ENCODE data around the gene PSMB10. TPM values are rescaled to one million over a fixed set of nuclear protein-coding genes. Genes with fewer than 3 reads are reported as not detected.
"Not testable (repeated sequence)": the region's sequence is repeated elsewhere in the genome, so short reads cannot be mapped to it uniquely, and the experiment has no call there.

Gene PSMB10
- 12.1 TPM for polyA plus RNA-seq (2013, experiment 1 of 4)
- polyA plus RNA-seq (2013, experiment 2 of 4) = 10.9 TPM
- 10.1 TPM for polyA plus RNA-seq (2013, experiment 3 of 4)
- 9.5 TPM for polyA plus RNA-seq (2013, experiment 4 of 4)

- no peaks in the 10 kb centered on the region for H3K27me3 ChIP-seq (ENCODE audit: control insufficient read depth, insufficient read depth, low read length, poor library complexity, severe bottlenecking)
- H3K4me1 ChIP-seq (ENCODE audit: control insufficient read depth, insufficient read depth, low read length) = peaks cover 16% of the 10 kb centered on the region
- no peak within 1 kb of the TSS for H3K27ac ChIP-seq (ENCODE audit: insufficient read depth, low read depth, low read length, poor library complexity, severe bottlenecking)
- H3K9me3 ChIP-seq (ENCODE audit: control insufficient read depth, low read length) = no peaks in the 10 kb centered on the region
- WGBS, 2 experiments = 1% methylated on average over 54 of the region's 54 CpGs
- H3K36me3 ChIP-seq (ENCODE audit: control insufficient read depth, insufficient read depth, low read length) = no peaks in the 10 kb centered on the region
- peak within 1 kb of the TSS; percentile 96 for H3K4me3 ChIP-seq (ENCODE audit: insufficient read depth, low read depth, low read length)
Measured at GRCh38 chr16:67936124-67936879, at the start of gene PSMB10. PSMB10 (minus strand) TSS chr16:67936850; CDS start chr16:67936749, 101 bp downstream.

DNA sequence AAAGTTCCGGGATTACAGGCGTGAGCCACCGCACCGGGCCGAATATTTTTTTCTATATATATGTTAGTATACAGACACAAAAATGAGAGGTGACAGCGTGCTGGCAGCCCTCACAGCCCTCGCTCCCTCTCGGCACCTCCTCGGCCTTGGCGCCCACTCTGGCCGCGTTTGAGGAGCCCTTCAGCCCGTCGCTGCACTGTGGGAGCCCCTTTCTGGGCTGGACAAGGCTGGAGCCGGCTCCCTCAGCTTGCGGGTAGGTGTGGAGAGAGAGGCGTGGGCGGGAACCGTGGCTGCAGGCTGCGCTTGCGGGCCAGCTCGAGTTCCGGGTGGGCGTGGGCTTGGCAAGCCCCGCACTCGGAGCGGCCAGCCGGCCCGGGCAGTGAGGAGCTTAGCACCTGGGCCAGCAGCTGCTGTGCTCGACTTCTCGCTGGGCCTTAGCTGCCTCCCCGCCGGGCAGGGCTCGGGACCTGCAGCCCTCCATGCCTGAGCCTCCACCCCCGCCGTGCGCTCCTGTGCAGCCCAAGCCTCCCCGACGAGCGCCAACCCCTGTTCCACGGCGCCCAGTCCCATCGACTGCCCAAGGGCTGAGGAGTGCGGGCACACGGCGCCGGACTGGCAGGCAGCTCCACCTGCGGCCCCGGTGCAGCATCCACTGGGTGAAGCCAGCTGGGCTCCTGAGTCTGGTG, 45.5 kb upstream of the PSMB10 start:
- 95 to 96% methylated on average over 46 to 49 of the region's 49 CpGs for WGBS, 2 experiments
- no peak overlapping the region for H3K4me3 ChIP-seq (ENCODE audit: insufficient read depth, low read depth, low read length)
- no peaks in the 10 kb centered on the region for H3K36me3 ChIP-seq (ENCODE audit: control insufficient read depth, insufficient read depth, low read length)
- H3K27me3 ChIP-seq (ENCODE audit: control insufficient read depth, insufficient read depth, low read length, poor library complexity, severe bottlenecking) = no peaks in the 10 kb centered on the region
- H3K9me3 ChIP-seq (ENCODE audit: control insufficient read depth, low read length) = no peaks in the 10 kb centered on the region
- no peak overlapping the region for H3K27ac ChIP-seq (ENCODE audit: insufficient read depth, low read depth, low read length, poor library complexity, severe bottlenecking)
- no peaks in the 10 kb centered on the region for H3K4me1 ChIP-seq (ENCODE audit: control insufficient read depth, insufficient read depth, low read length)

GRCh38 chr16:67979955-67980678, 43.5 kb upstream of the PSMB10 start, which contains the start of gene DPEP3:
DPEP3 (minus strand) TSS chr16:67980499; CDS start chr16:67980380, 119 bp downstream.
- Histone ChIP-seq H3K9me3 (ENCODE audit: control insufficient read depth, low read length) (no peaks in the 10 kb centered on the region), H3K4me3 (ENCODE audit: insufficient read depth, low read depth, low read length) (no peak within 1 kb of the TSS), H3K27me3 (ENCODE audit: control insufficient read depth, insufficient read depth, low read length, poor library complexity, severe bottlenecking) (no peaks in the 10 kb centered on the region), H3K4me1 (ENCODE audit: control insufficient read depth, insufficient read depth, low read length) (no peaks in the 10 kb centered on the region), H3K27ac (ENCODE audit: insufficient read depth, low read depth, low read length, poor library complexity, severe bottlenecking) (no peak within 1 kb of the TSS), H3K36me3 (ENCODE audit: control insufficient read depth, insufficient read depth, low read length) (no peaks in the 10 kb centered on the region)
- 93 to 94% methylated on average over 62 of the region's 62 CpGs for WGBS, 2 experiments

DNA sequence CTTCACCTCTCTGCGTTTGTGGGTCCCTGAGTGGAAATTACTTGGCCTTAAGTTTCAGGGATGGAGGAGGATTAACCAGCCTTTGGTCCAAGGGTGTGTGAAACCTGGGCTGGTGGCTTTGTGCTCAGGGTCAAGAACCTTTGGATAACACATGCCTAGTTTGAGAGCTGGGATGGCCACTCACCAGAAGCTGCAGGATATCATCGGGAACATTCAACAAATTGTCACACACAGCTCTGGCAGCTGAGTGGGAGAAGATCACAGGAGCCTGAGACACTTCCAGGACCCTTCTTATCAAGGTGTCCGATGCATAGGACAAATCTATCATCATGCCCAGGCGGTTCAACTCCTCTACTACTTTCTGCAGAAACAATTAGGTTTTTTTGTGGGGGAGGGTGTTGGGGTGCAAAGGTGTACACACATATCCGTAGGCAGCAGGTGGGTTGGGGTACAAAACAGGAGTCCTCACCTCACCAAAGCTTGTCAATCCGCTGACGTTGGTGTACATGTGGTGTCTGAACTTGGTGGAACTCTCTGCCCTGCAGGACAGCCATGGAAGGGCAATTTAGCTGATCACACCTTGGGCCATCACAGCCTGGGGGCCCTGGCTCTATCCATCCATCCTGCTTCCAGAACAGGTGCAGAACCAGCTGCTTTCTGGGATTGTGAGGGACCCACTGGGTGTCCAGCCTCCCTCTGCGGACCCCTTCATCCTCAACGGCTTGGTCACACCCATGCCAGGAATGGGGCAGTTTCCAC, 41.0 kb upstream of the PSMB10 start:
- Histone ChIP-seq H3K9me3 (ENCODE audit: control insufficient read depth, low read length) (no peaks in the 10 kb centered on the region), H3K27me3 (ENCODE audit: control insufficient read depth, insufficient read depth, low read length, poor library complexity, severe bottlenecking) (no peaks in the 10 kb centered on the region), H3K27ac (ENCODE audit: insufficient read depth, low read depth, low read length, poor library complexity, severe bottlenecking) (no peak overlapping the region), H3K4me1 (ENCODE audit: control insufficient read depth, insufficient read depth, low read length) (no peaks in the 10 kb centered on the region), H3K4me3 (ENCODE audit: insufficient read depth, low read depth, low read length) (no peak overlapping the region), H3K36me3 (ENCODE audit: control insufficient read depth, insufficient read depth, low read length) (no peaks in the 10 kb centered on the region)
- WGBS, 2 experiments = 83 to 85% methylated on average over 9 of the region's 9 CpGs

- Histone ChIP-seq H3K27me3 (ENCODE audit: control insufficient read depth, insufficient read depth, low read length, poor library complexity, severe bottlenecking) (no peaks in the 10 kb centered on the region), H3K9me3 (ENCODE audit: control insufficient read depth, low read length) (no peaks in the 10 kb centered on the region), H3K4me1 (ENCODE audit: control insufficient read depth, insufficient read depth, low read length) (no peaks in the 10 kb centered on the region), H3K36me3 (ENCODE audit: control insufficient read depth, insufficient read depth, low read length) (no peaks in the 10 kb centered on the region), H3K27ac (ENCODE audit: insufficient read depth, low read depth, low read length, poor library complexity, severe bottlenecking) (no peak overlapping the region), H3K4me3 (ENCODE audit: insufficient read depth, low read depth, low read length) (no peak overlapping the region)
- WGBS, 2 experiments = 74 to 78% methylated on average over 5 of the region's 5 CpGs
Measured at GRCh38 chr16:67977005-67977404, 40.4 kb upstream of the PSMB10 start.

DNA sequence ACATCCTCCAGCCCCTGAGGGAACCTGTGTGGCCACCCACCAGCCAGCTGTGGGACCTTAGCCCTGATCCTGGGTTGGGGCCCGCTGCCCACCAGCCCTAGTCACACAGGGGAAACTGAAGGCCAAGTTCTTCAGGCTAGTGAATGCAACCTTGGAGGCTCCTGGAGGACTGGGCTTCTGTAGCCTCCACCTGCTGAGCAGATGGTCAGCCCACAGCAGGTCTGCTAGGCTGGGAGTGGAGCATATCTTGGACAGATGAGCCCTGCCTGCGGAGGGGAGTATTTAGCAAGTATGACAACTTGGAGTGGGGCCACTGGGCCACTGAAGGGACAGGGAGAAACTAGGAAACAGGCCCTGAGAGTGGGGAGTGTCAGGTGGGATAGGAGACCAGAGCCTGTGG, 39.6 kb upstream of the PSMB10 start:
- Histone ChIP-seq H3K36me3 (ENCODE audit: control insufficient read depth, insufficient read depth, low read length) (no peaks in the 10 kb centered on the region), H3K9me3 (ENCODE audit: control insufficient read depth, low read length) (no peaks in the 10 kb centered on the region), H3K27ac (ENCODE audit: insufficient read depth, low read depth, low read length, poor library complexity, severe bottlenecking) (no peak overlapping the region), H3K27me3 (ENCODE audit: control insufficient read depth, insufficient read depth, low read length, poor library complexity, severe bottlenecking) (no peaks in the 10 kb centered on the region), H3K4me3 (ENCODE audit: insufficient read depth, low read depth, low read length) (no peak overlapping the region), H3K4me1 (ENCODE audit: control insufficient read depth, insufficient read depth, low read length) (no peaks in the 10 kb centered on the region)
- WGBS, 2 experiments = 90 to 92% methylated on average over 2 of the region's 2 CpGs

GRCh38 chr16:67975321-67976105, 38.9 kb upstream of the PSMB10 start:
- no peak overlapping the region for H3K4me3 ChIP-seq (ENCODE audit: insufficient read depth, low read depth, low read length)
- no peaks in the 10 kb centered on the region for H3K9me3 ChIP-seq (ENCODE audit: control insufficient read depth, low read length)
- no peaks in the 10 kb centered on the region for H3K36me3 ChIP-seq (ENCODE audit: control insufficient read depth, insufficient read depth, low read length)
- H3K4me1 ChIP-seq (ENCODE audit: control insufficient read depth, insufficient read depth, low read length) = no peaks in the 10 kb centered on the region
- no peaks in the 10 kb centered on the region for H3K27me3 ChIP-seq (ENCODE audit: control insufficient read depth, insufficient read depth, low read length, poor library complexity, severe bottlenecking)
- WGBS, 2 experiments = 89 to 91% methylated on average over 14 of the region's 14 CpGs
- H3K27ac ChIP-seq (ENCODE audit: insufficient read depth, low read depth, low read length, poor library complexity, severe bottlenecking) = no peak overlapping the region

- not testable (repeated sequence) for H3K27ac ChIP-seq (ENCODE audit: insufficient read depth, low read depth, low read length, poor library complexity, severe bottlenecking); H3K4me3 ChIP-seq (ENCODE audit: insufficient read depth, low read depth, low read length); H3K9me3 ChIP-seq (ENCODE audit: control insufficient read depth, low read length); H3K36me3 ChIP-seq (ENCODE audit: control insufficient read depth, insufficient read depth, low read length); H3K4me1 ChIP-seq (ENCODE audit: control insufficient read depth, insufficient read depth, low read length)
- WGBS, 2 experiments = 88 to 91% methylated on average over 7 of the region's 7 CpGs
- H3K27me3 ChIP-seq (ENCODE audit: control insufficient read depth, insufficient read depth, low read length, poor library complexity, severe bottlenecking) = peaks cover 18% of the 10 kb centered on the region
Measured at GRCh38 chr16:67972285-67972684, 35.6 kb upstream of the PSMB10 start.

GRCh38 chr16:67971111-67971510, 34.5 kb upstream of the PSMB10 start:
- peaks cover 21% of the 10 kb centered on the region for H3K27me3 ChIP-seq (ENCODE audit: control insufficient read depth, insufficient read depth, low read length, poor library complexity, severe bottlenecking)
- no peaks in the 10 kb centered on the region for H3K36me3 ChIP-seq (ENCODE audit: control insufficient read depth, insufficient read depth, low read length)
- 93 to 94% methylated on average over 9 of the region's 9 CpGs for whole genome bisulfite sequencing, 2 experiments
- no peak overlapping the region for H3K4me3 ChIP-seq (ENCODE audit: insufficient read depth, low read depth, low read length)
- peaks cover 10% of the 10 kb centered on the region for H3K4me1 ChIP-seq (ENCODE audit: control insufficient read depth, insufficient read depth, low read length)
- H3K27ac ChIP-seq (ENCODE audit: insufficient read depth, low read depth, low read length, poor library complexity, severe bottlenecking) = no peak overlapping the region
- H3K9me3 ChIP-seq (ENCODE audit: control insufficient read depth, low read length) = no peaks in the 10 kb centered on the region

Measured in ectodermal cell (in vitro differentiated cells).